ENCODE results near the gene COL20A1. TPM values are rescaled to one million over a fixed set of nuclear protein-coding genes. Genes with fewer than 3 reads are reported as not detected.
"Not testable (repeated sequence)": the region's sequence is repeated elsewhere in the genome, so short reads cannot be mapped to it uniquely, and the experiment has no call there.

Gene COL20A1
- total RNA-seq, 1 experiment from 2014 or later, result 0.23 TPM

DNA sequence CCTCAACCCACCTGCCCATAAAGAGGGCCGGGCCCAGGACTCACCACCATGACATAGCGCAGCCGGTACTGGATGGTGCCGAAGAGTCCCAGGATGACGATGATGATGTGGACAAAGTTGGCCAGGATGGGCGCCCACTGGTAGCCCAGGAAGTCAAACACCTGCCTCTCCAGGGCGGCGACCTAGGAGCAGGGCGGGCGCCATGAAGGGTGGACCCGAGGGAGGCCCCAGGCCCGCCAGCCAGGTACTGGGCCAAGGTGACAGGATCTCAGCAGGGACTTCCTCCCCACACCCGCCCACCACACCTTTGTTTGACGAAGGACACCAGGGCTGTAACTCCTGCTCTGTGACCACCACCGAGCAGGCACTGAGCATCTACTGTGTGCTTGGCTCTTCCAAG, 43.1 kb upstream of the COL20A1 start:
- ChIA-PET POLR2A (no interaction called here), CTCF (no interaction called here)
- DNase-seq (ENCODE audit: low read depth, low spot score), result no peak
- H3K4me3 ChIP-seq (ENCODE audit: low read depth in 2 of 2, low read length in 2 of 2), result no peak overlapping the region
- ATAC-seq, result no peak
- H3K27ac ChIP-seq (ENCODE audit: low read length), result peak overlapping the region; percentile 37; the same call in 1 of the 2 replicates
- no peaks in the 10 kb centered on the region for H3K36me3 ChIP-seq (ENCODE audit: control insufficient read depth, insufficient read depth, low read length)
- no peaks in the 10 kb centered on the region for H3K9me3 ChIP-seq (ENCODE audit: control insufficient read depth, insufficient read depth, low read depth, low read length)
- intact Hi-C loops (cut with micrococcal nuclease; ENCODE audit: unreplicated experiment) (no loop called here), in situ Hi-C loops (cut with HindIII; ENCODE audit: low pct_unique_long_range_greater_than_20kb, low sequenced_read_pairs) (no loop called here)
- TF ChIP-seq, protein P1, sequence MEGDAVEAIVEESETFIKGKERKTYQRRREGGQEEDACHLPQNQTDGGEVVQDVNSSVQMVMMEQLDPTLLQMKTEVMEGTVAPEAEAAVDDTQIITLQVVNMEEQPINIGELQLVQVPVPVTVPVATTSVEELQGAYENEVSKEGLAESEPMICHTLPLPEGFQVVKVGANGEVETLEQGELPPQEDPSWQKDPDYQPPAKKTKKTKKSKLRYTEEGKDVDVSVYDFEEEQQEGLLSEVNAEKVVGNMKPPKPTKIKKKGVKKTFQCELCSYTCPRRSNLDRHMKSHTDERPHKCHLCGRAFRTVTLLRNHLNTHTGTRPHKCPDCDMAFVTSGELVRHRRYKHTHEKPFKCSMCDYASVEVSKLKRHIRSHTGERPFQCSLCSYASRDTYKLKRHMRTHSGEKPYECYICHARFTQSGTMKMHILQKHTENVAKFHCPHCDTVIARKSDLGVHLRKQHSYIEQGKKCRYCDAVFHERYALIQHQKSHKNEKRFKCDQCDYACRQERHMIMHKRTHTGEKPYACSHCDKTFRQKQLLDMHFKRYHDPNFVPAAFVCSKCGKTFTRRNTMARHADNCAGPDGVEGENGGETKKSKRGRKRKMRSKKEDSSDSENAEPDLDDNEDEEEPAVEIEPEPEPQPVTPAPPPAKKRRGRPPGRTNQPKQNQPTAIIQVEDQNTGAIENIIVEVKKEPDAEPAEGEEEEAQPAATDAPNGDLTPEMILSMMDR (IDR thresholded peaks at IDR 0.05), result no peak
- no peak for TF ChIP-seq POLR2AphosphoS5 (IDR thresholded peaks at IDR 0.05; ENCODE audit: low read depth, low read length)
- no peak for TF ChIP-seq SIN3A (IDR thresholded peaks at IDR 0.05; ENCODE audit: borderline replicate concordance, insufficient read depth, low read depth, low read length)
- TF ChIP-seq, protein P2, sequence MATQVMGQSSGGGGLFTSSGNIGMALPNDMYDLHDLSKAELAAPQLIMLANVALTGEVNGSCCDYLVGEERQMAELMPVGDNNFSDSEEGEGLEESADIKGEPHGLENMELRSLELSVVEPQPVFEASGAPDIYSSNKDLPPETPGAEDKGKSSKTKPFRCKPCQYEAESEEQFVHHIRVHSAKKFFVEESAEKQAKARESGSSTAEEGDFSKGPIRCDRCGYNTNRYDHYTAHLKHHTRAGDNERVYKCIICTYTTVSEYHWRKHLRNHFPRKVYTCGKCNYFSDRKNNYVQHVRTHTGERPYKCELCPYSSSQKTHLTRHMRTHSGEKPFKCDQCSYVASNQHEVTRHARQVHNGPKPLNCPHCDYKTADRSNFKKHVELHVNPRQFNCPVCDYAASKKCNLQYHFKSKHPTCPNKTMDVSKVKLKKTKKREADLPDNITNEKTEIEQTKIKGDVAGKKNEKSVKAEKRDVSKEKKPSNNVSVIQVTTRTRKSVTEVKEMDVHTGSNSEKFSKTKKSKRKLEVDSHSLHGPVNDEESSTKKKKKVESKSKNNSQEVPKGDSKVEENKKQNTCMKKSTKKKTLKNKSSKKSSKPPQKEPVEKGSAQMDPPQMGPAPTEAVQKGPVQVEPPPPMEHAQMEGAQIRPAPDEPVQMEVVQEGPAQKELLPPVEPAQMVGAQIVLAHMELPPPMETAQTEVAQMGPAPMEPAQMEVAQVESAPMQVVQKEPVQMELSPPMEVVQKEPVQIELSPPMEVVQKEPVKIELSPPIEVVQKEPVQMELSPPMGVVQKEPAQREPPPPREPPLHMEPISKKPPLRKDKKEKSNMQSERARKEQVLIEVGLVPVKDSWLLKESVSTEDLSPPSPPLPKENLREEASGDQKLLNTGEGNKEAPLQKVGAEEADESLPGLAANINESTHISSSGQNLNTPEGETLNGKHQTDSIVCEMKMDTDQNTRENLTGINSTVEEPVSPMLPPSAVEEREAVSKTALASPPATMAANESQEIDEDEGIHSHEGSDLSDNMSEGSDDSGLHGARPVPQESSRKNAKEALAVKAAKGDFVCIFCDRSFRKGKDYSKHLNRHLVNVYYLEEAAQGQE (IDR thresholded peaks at IDR 0.05; ENCODE audit: insufficient read depth in 1 of 2, low read depth in 2 of 2, low read length in 1 of 2), result no peak
- no peak for TF ChIP-seq TCF7L2 (IDR thresholded peaks at IDR 0.05; ENCODE audit: low read depth, low read length)
- H3K27me3 ChIP-seq (ENCODE audit: control insufficient read depth, insufficient read depth, low read length), result no peaks in the 10 kb centered on the region; the same call in 1 of the 2 replicates
- no TSS peak for BruUV-seq (replicated peaks)
- peaks cover 27% of the 10 kb centered on the region for H3K4me1 ChIP-seq (ENCODE audit: control insufficient read depth, insufficient read depth, low read length)

DNA sequence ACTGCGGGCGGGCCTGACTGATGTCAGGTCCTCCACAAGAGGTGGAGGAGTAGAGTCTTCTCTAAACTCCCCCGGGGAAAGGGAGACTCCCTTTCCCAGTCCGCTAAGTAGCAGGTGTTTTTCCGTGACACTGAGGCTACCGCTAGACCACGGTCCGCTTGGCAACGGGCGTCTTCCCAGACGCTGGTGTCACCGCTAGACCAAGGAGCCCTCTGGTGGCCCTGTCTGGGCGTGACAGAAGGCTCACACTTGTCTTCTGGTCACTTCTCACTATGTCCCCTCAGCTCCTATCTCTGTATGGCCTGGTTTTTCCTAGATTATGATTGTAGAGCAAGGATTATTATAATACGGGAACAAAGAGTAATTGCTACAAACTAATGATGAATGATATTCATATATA, 41.6 kb upstream of the COL20A1 start:
- H3K4me3 ChIP-seq (ENCODE audit: low read depth in 2 of 2, low read length in 2 of 2); H3K27ac ChIP-seq (ENCODE audit: low read length); H3K9me3 ChIP-seq (ENCODE audit: control insufficient read depth, insufficient read depth, low read depth, low read length); DNase-seq (ENCODE audit: low read depth, low spot score); ATAC-seq; H3K36me3 ChIP-seq (ENCODE audit: control insufficient read depth, insufficient read depth, low read length); H3K27me3 ChIP-seq (ENCODE audit: control insufficient read depth, insufficient read depth, low read length); intact Hi-C loops (cut with micrococcal nuclease; ENCODE audit: unreplicated experiment); BruUV-seq (replicated peaks); in situ Hi-C loops (cut with HindIII; ENCODE audit: low pct_unique_long_range_greater_than_20kb, low sequenced_read_pairs); POLR2A ChIA-PET: not testable (repeated sequence)
- CTCF ChIA-PET, result interaction anchor here (4.0 kb wide), 1 partner anchor 28 kb away, joined by 25 read pairs; no protein-coding TSS in a partner anchor
- H3K4me1 ChIP-seq (ENCODE audit: control insufficient read depth, insufficient read depth, low read length), result peaks cover 28% of the 10 kb centered on the region

DNA sequence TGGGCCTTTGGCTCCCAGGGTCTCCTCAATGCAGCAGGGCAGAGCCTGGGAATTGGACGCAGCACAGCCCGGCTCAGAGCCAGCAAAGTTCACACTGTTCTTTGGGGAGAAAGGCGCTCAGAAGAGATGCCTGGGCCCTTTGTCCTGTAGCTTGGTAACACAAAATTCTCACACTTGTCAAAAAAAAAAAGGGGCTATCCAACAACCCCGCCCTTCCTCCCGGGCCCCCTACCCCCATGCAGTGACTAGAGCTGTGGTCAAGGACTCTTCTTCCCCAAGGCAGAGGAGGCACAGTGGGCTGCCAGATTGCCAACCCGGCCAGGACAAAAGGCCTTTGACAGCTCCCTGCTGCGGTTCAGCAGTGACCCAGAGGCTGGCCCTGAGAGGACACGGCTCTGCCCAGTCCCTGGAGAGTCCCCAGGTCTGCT, 40.7 kb upstream of the COL20A1 start:
- no peaks in the 10 kb centered on the region; the same call in 1 of the 2 replicates for H3K27me3 ChIP-seq (ENCODE audit: control insufficient read depth, insufficient read depth, low read length)
- H3K27ac ChIP-seq (ENCODE audit: low read length), result no peak overlapping the region
- CTCF ChIA-PET, result interaction anchor here (0.7 to 4.0 kb wide), 3 partner anchors 17 to 389 kb away, joined by 3 to 25 read pairs (median 3); partner anchors contain the start of gene BIRC7
- H3K4me1 ChIP-seq (ENCODE audit: control insufficient read depth, insufficient read depth, low read length), result peaks cover 28% of the 10 kb centered on the region
- DNase-seq (ENCODE audit: low read depth, low spot score) (no peak), ATAC-seq (no peak)
- POLR2A ChIA-PET, result no interaction called here
- intact Hi-C loops (cut with micrococcal nuclease; ENCODE audit: unreplicated experiment) (no loop called here), in situ Hi-C loops (cut with HindIII; ENCODE audit: low pct_unique_long_range_greater_than_20kb, low sequenced_read_pairs) (no loop called here)
- no peak overlapping the region for H3K4me3 ChIP-seq (ENCODE audit: low read depth in 2 of 2, low read length in 2 of 2)
- no peaks in the 10 kb centered on the region for H3K9me3 ChIP-seq (ENCODE audit: control insufficient read depth, insufficient read depth, low read depth, low read length)
- BruUV-seq (replicated peaks), result no TSS peak
- TF ChIP-seq POLR2AphosphoS5 (IDR thresholded peaks at IDR 0.05; ENCODE audit: low read depth, low read length) (no peak), SIN3A (IDR thresholded peaks at IDR 0.05; ENCODE audit: borderline replicate concordance, insufficient read depth, low read depth, low read length) (no peak), TCF7L2 (IDR thresholded peaks at IDR 0.05; ENCODE audit: low read depth, low read length) (no peak)
- TF ChIP-seq, protein P2 (IDR thresholded peaks at IDR 0.05; ENCODE audit: insufficient read depth in 1 of 2, low read depth in 2 of 2, low read length in 1 of 2), result no peak
- TF ChIP-seq, protein P1 (IDR thresholded peaks at IDR 0.05), result no peak
- no peaks in the 10 kb centered on the region for H3K36me3 ChIP-seq (ENCODE audit: control insufficient read depth, insufficient read depth, low read length)
